ENCODE data around the gene NPR2.

GRCh38 chr9:35811381-35812024 is 20.1 kb downstream of the NPR2 start:
- no peak for TF ChIP-seq EZH2 (IDR thresholded peaks at IDR 0.05; ENCODE audit: borderline replicate concordance, low read depth, low read length, severe bottlenecking)
- TF ChIP-seq CTCF (IDR thresholded peaks at IDR 0.05; ENCODE audit: extremely low read depth in 1 of 2, insufficient read depth in 1 of 2, low read depth in 1 of 2, low read length in 2 of 2), result no peak
- no peak for TF ChIP-seq POLR2A (IDR thresholded peaks at IDR 0.05; ENCODE audit: low read depth, low read length)
- no peak for TF ChIP-seq POLR2AphosphoS5 (IDR thresholded peaks at IDR 0.05; ENCODE audit: insufficient read depth, low read depth, low read length)
